Measurements from ENCODE around the gene DGCR6L.
"Not testable (repeated sequence)": the region's sequence is repeated elsewhere in the genome, so short reads cannot be mapped to it uniquely, and the experiment has no call there.

DGCR6L gene

DNA sequence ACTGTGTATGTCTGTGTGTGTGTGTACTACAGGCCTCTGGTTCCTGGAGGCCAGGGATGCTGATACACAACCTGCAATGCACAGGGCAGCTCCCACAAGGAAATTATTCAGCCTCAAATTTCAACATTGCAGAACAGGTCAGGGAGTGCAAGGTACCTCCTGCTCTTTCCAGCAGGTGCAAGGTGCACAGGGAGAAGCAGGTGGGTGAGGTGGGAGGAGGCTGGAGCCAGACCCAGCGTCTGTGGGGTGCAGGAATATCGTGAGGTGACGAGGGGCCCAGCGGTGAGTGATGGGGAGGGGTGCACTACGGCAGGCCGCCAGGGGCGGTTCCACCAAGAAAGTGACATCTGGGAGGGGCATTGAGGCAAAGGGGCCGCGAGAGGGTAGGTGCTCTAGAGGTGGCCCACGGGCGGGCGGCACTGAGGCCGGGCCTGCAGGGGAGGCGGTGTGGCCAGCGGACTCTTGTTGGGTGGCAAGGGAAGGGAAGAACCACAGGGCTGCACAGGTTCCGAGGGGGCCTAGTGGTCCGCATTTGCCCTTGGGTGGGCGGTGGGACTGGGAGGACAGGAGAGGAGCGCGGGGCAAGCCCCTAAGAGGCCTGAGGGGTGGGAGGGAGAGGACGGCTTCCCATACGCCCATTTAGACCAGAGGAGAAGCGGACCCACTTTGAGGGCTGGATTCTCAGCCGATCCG is 21.6 kb downstream of the DGCR6L start:
- in situ Hi-C loops (cut with MboI; ENCODE audit: low pct_unique_long_range_greater_than_20kb, low sequenced_read_pairs): no loop called here
- no peak for DNase-seq

DNA sequence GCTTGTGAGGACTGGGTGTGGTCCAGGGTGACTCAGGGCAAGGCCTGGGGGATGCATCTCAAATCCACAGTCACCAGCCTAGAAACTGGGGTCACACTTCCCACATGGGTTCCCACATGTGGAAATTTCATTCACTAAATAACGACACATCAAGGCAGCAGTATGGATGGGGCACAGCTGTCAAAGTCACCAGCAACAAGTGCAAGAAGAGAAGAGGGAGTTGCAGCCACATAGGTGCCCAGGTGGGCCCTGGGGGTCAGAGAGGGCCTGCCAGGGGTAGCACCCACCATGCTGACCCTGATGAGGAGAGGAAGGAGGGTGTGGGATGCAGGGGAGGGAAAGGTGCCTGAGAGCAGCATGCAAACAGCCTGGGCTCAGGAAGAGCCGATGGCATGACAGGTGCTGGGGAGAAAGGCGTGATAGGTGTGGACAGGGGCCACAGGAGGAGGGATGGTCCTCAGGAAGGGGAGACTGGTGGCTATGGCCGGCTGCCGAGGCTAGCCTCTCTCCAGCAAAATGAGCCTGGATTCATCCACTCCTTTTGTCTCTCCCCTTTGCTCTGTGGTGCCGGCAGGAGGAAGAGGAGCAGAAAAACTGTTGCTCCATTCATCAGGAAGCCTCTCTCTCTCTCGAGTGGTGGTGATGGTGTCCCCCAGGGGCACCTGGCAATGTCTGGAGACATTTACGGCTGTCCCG is 22.3 kb downstream of the DGCR6L start:
- in situ Hi-C loops (cut with MboI; ENCODE audit: low pct_unique_long_range_greater_than_20kb, low sequenced_read_pairs): no loop called here
- DNase-seq: no peak

DNA sequence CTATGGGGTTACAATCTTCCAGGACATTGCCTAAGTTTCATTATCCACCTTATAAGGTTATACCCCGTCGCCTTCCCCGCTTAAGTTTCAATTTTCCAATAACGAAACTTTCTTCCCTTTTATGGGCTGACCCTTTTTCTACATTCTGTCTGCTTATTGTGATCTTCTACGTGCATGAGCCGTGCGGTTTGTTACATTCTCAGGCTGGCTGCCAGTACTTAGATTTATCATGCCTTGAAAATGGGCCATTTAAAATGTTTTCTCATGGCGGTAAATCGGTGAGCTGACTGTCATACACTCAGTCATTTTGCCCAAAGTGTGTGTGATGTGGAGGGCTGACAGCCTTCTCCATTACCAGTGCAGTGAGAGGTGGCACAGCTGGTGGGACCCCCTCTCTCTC is 23.3 kb downstream of the DGCR6L start:
- in situ Hi-C loops (cut with MboI; ENCODE audit: low pct_unique_long_range_greater_than_20kb, low sequenced_read_pairs): no loop called here
- no peak for DNase-seq

DNA sequence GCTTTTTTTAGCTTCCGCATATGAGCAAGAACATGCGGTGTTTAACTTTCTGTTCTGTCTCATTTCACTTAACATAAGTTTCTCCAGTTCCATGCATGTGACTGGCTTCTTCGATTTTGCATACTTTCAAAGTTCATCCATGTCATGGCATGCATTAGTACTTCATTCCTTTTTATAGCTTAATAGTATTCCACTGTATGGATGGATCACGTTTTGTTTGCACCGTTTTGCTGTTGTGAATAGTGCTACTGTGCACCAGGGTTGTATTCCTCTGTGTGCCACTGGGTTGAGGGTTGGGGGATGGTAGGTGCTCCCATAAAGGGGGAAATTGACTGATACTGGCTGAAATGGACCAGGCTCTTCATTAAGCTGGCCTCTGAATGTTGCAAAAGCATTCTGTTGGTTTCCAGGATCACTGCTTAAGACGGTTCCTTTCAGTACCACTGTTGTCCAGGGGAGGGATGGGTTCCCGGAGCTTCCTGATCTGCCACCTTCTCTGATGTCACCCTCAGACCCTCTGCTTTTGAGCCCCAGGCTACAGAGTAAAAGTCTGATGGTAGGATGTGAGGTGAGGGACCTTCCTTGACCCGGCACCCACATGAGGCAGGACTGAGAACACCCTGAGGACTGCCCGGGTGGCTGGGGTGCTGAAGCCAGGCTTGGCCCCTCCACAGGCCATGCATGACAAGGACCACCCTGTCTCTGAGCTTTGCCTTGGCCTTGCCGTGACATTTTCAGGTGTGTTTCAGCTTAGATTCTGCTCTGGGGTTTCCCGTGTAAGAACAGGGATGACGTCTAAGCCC is 24.4 kb downstream of the DGCR6L start:
- in situ Hi-C loops (cut with MboI; ENCODE audit: low pct_unique_long_range_greater_than_20kb, low sequenced_read_pairs): no loop called here
- no peak for DNase-seq

DNA sequence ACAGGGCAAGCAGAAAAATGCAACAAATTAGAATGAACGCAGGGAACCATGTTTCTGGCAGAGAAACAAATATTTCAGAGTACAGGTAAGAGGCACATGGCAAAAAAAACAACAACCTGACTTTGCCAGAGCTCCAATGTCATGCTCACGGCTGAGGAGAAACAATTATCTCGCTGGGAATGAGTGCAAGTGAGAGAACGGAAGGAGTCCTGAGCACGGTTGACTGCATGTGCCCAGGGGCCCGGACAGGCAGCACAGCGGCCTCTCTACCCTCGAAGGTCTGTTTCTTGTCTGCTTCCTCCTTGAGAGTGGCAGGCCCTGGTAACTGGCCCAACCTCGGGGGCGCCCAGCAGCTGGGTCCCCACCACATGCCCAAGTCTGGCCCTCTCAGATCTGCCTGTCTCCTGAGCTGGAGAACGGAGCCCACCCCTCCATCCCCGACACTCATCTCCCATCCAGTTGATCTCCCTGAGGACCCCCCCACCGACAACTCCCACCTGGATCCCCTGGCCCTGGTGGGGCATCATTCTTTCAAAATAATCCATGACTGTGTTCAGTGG is 27.1 kb downstream of the DGCR6L start:
- no peak for DNase-seq
- in situ Hi-C loops (cut with MboI; ENCODE audit: low pct_unique_long_range_greater_than_20kb, low sequenced_read_pairs): no loop called here

DNA sequence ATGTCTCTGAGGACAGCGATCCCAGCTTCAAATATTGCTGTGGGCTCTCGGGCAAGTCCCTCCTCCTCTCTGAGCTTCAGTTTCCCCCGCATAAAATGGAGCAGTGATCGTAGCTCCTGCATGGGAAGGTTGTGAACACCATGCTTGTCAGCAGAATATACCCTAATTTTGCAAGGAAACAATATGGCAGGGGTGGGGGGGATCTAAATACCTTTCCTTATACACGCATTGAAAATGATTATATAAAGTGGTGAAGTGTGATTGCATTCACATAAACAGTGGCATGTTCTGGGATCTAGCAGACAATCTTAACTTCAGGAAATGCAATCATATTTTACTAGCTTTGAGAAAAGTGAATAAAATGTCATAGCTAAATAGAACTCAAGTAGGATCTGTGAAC is 27.8 kb downstream of the DGCR6L start:
- DNase-seq: no peak
- in situ Hi-C loops (cut with MboI; ENCODE audit: low pct_unique_long_range_greater_than_20kb, low sequenced_read_pairs): no loop called here

DNA sequence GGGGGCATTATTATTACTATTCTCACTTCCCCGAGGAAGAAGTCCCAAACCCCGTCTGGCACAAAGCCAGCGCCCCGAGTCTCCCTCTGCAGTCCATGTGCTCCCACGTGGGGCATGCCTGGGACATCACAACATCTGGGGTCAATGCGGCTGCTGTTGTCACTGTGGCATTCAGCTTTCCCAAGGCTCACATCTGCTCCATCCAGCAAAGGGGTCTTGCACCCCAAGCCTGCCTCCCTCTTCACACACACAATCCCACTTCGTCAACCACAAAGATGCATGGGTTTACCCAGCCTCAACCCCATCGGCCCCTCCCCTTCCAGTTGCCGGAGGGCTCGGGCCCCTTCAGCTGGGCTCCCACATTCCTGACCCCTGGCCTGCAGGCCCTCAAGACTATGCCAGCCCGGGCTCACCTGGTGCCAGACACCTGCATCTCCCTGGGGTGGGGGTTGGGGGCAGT is 28.2 kb downstream of the DGCR6L start:
- DNase-seq: no peak
- in situ Hi-C loops (cut with MboI; ENCODE audit: low pct_unique_long_range_greater_than_20kb, low sequenced_read_pairs): no loop called here

DNA sequence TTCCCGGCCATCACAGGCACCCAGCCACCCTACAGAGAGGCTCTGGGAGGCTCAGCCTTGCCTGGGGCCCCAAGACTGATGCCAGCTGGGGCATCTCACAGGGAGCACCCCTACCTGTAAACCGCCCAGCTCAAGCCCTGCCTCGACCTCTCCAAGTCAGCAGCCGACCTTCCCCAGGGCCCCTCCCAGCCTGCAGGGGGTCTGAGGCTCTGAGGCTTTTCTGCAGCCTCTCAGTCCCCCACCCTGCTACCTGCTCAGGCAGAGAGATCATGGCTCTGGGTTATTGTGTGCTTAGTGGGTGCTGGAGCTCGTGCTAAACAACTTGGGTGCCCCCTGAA is 28.6 kb downstream of the DGCR6L start:
- DNase-seq: no peak
- in situ Hi-C loops (cut with MboI; ENCODE audit: low pct_unique_long_range_greater_than_20kb, low sequenced_read_pairs): no loop called here

DNA sequence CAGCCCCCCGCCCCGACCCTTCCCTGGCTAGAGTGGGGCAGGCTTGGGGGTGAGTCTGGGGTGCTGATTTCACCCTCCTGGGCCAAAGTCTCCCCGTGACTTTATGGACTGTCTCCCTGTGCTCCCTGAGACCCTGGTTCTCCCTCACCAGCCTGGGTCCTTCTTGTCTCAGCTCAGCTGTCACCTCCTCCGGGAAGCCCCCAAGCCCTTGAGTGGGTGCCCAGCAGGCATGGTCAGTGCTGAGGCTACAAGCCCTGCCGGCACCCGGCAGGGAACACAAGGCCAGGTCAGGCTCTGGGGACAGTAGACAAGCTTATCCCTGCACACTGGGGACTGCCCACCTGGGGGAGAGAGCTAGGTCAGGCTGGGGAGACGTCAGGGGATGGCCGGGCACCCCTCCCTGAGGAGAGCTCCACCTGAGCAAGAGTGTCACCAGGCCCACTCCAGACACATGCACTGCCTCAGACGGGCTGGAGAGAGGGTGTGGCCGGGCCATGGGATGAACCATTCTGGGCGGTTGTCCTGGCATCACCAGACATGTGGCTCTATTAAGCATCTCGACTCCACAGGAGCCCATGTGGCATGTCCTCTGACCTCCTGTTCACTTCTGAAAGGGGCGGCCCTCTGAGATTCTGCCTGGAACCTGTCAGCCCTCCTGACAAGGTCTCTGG is 29.1 kb downstream of the DGCR6L start:
- no peak for DNase-seq
- in situ Hi-C loops (cut with MboI; ENCODE audit: low pct_unique_long_range_greater_than_20kb, low sequenced_read_pairs): no loop called here

DNA sequence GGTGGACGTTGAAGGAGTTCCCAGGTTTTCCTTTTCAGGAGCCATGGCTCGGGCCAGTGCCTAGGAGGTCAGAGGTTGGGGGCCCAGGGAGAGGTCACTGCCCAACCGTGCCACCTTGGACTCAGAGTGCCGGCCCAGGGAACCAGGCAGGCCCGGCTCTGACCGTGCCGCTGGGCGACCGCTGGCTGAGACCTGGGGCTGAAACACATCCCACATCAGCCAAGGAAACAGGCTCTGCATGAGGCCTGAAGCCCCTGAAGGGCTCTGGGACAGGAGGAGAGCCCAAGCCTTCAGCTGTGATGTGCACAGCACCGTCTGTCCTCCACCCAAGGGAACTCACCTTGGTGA is 29.8 kb downstream of the DGCR6L start:
- DNase-seq: no peak
- in situ Hi-C loops (cut with MboI; ENCODE audit: low pct_unique_long_range_greater_than_20kb, low sequenced_read_pairs): no loop called here

DNA sequence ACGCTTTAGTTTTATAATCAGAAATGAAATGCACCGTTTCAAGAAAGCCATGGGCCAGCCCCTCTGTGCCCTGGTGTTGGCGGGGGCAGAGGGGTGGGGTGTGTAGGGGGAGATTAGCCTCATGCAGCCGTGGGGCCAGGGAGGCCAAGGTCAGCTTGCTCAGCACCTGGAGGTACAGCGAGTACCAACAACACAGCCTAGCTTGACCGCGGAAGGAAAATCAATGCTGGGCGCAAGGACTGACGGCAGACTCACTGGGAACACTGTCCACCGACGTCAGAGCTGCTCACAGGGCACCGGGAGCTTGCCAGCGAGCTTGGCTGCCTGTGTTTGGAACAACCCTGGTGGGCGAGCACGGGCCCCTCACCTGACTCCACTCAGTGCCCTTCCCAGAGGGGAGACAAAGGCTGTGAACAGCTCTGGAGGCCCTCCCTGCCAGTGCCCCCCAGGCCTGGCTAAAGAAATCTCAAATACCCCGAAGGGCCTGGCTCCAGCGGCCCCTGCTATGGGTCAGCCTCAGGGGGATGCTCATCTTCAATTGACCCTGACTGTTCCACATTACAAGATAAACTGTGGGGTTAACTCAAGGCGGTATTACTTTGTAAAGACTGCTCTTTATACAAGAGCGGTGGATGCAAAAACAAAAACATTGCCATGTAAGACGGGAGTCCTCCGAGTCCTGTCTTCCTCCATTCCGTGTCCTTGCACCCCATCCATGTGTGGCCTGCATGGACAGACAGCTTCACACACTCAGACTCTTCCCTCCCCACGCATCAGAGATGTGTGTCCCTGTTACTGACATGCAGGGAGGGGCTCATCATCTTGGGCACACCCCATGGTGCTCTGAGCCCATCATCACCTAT is 30.4 kb downstream of the DGCR6L start:
- DNase-seq; in situ Hi-C loops (cut with MboI; ENCODE audit: low pct_unique_long_range_greater_than_20kb, low sequenced_read_pairs): not testable (repeated sequence)

DNA sequence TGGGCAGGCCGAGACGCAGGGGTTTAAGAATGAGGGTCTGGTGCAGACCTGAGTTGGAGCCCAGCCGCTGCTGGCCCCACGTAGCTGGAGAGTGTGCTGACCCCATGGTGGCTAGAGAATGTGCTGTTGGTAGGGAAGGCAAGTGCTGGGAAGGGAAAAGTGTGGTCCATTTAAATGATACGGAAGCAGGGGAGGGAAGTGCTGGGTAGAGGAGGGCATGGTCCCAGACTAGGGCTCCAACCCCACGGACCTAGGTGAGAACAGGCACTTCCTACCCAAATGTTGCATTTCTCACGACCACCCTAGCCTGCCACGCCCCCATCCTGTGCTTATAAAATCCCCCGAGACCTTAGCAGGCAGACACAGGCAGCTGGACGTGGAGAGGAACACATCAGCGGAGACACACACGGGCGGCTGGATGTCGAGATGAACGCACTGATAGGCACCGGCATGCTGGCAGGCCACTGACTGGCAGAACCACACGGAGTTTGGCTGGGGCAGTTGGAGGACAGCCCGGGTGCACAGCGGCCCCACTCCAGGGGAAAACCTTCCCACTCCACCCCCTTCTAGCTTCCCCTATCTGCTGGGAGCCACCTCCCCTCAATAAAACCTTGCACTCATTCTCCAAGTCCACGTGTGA is 33.0 kb downstream of the DGCR6L start:
- in situ Hi-C loops (cut with MboI; ENCODE audit: low pct_unique_long_range_greater_than_20kb, low sequenced_read_pairs); DNase-seq: not testable (repeated sequence)

DNA sequence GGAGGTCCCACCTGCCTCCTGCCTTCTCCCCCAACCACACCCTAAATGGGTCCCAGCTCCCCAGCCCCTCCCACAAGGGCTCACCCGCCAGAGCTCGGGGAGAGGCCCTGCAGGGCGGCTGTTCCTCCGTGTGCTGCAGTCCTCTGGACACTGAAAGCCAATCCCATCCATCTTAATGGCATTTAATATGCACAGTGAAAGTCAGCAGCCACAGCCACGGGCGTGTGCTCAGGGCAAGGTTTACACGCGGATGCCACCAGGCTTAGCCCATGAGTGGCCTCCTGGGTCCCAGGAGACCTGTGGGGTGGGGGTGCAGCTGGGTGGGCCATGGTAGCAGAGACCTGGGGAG is 33.6 kb downstream of the DGCR6L start:
- in situ Hi-C loops (cut with MboI; ENCODE audit: low pct_unique_long_range_greater_than_20kb, low sequenced_read_pairs); DNase-seq: not testable (repeated sequence)

DNA sequence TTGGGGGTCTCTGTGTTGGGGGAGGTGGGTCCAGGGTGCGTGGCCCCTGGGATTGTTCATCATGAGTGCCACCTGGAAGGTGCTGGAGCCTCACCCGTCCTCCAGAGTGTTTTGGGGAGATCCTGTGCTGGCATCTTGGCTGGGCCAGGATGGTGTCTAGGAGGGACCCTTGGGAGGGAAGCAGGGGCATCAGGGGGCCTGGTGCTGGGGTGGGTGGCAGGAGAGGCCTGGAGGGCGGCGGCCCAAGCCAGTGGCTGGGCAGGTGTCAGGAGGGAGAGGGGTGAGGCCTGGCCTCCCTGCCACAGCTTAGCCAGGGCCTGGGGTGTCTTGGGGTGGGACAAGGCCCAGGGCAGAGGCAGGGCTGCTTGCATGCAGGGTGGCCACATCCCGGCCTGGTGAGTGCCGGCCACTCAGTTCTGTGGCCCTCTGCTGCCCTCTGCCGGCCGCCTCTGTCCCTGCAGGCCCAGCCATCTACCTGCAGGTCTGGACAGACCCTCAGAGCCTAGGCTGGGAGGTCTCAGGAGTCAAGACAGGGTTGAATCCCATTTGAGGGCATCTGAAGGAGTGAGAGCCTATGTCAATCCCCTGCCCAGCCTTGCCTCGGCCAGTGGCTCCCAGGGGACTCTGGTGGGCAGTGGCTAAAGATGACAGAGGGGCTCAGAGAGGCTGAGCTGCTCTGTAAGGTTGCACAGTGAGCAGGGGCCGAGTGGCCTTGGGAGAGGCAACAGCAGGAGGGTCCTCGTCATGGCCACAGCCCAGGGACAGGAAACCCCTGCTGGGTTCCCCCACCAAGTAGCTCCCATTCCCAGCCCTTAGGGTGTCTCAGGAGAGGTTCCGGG is 34.2 kb downstream of the DGCR6L start:
- DNase-seq: peak; percentile 71
- in situ Hi-C loops (cut with MboI; ENCODE audit: low pct_unique_long_range_greater_than_20kb, low sequenced_read_pairs): not testable (repeated sequence)

DNA sequence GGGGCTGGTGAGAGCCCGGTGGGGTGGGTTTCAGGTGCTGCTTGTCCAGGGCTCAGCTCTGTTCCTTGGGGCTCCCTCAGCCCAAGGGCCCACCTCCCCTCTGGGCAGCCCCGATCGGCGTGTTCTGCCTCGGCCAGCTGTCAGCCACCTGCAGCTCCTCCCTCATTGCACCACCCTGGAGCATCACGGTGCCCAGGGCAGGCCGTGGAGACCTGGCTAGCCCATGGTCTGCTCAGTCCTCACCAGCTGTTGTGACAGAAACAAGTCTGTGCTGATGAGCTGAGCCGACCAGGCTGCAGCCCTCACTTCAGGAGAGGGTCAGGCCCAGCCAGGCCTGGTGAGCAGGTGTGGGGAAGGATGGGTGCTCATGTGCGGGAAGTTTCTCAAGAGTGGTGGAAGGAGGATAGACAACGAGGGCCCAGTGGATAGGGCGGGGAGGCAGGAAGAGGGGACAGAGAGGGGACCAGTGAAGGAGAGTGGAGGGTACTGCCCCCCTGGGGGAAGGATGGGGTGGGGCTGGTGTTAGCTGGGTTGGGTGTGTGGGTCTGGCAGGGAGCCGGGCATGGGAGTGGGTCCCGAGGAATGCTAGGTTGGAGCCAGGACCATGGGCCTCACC is 35.3 kb downstream of the DGCR6L start:
- in situ Hi-C loops (cut with MboI; ENCODE audit: low pct_unique_long_range_greater_than_20kb, low sequenced_read_pairs): no loop called here
- DNase-seq: no peak

DNA sequence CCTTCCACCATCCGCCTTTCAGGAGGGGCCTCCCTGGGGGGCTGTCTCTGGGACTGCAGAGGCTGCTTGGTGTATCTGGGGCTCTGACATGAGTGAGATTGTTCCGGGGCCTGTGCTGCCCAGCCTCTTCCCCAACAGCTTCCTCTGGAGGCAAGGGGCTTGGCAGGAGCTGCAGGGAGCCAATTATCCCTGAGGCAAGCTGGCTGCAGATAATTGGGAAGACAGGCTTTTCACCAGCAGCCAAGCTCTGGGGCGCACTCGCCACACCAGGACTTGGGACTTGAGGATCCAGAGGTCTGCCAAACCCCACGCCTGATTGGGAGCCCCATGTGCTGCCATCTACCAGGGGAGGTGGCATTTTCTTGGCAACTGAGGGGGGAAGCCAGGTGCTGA is 36.2 kb downstream of the DGCR6L start:
- in situ Hi-C loops (cut with MboI; ENCODE audit: low pct_unique_long_range_greater_than_20kb, low sequenced_read_pairs): no loop called here
- no peak for DNase-seq
